ENCODE data around the gene FANCC.

FANCC gene

GRCh38 chr9:95124582-95125367 lies 192.7 kb downstream of the FANCC start:
- DNase-seq (ENCODE audit: low read depth) = no peak

- no peak for DNase-seq (ENCODE audit: low read depth)
These were observed 196.6 kb downstream of the FANCC start for GRCh38 chr9:95120781-95121370.

GRCh38 chr9:95118596-95118995 lies 198.9 kb downstream of the FANCC start:
- DNase-seq (ENCODE audit: low read depth) = no peak

- no peak for DNase-seq (ENCODE audit: low read depth)
These were observed 200.7 kb downstream of the FANCC start for GRCh38 chr9:95116808-95117204.

GRCh38 chr9:95116002-95116807 lies 201.3 kb downstream of the FANCC start:
- no peak for DNase-seq (ENCODE audit: low read depth)

- no peak for DNase-seq (ENCODE audit: low read depth)
These were observed 202.4 kb downstream of the FANCC start for GRCh38 chr9:95115104-95115503.

- no peak for DNase-seq (ENCODE audit: low read depth)
These were observed 204.9 kb downstream of the FANCC start for GRCh38 chr9:95112436-95113280.

- DNase-seq (ENCODE audit: low read depth) = no peak
These were observed 205.8 kb downstream of the FANCC start for GRCh38 chr9:95111716-95112115.

GRCh38 chr9:95110921-95111525 lies 206.5 kb downstream of the FANCC start:
- no peak for DNase-seq (ENCODE audit: low read depth)

- no peak for DNase-seq (ENCODE audit: low read depth)
These were observed 208.1 kb downstream of the FANCC start for GRCh38 chr9:95109456-95109855.

GRCh38 chr9:95108777-95109176 lies 208.7 kb downstream of the FANCC start:
- DNase-seq (ENCODE audit: low read depth) = no peak

- DNase-seq (ENCODE audit: low read depth) = no peak
These were observed 209.5 kb downstream of the FANCC start for GRCh38 chr9:95107976-95108375.

GRCh38 chr9:95107001-95107749 lies 210.3 kb downstream of the FANCC start:
- no peak for DNase-seq (ENCODE audit: low read depth)

- no peak for DNase-seq (ENCODE audit: low read depth)
These were observed 211.8 kb downstream of the FANCC start for GRCh38 chr9:95105519-95106287.

- no peak for DNase-seq (ENCODE audit: low read depth)
These were observed 212.5 kb downstream of the FANCC start for GRCh38 chr9:95104980-95105379.

GRCh38 chr9:95104581-95104960 lies 212.9 kb downstream of the FANCC start:
- no peak for DNase-seq (ENCODE audit: low read depth)

- no peak for DNase-seq (ENCODE audit: low read depth)
These were observed 213.5 kb downstream of the FANCC start for GRCh38 chr9:95103871-95104580.

GRCh38 chr9:95103281-95103771 lies 214.2 kb downstream of the FANCC start:
- no peak for DNase-seq (ENCODE audit: low read depth)

- no peak for DNase-seq (ENCODE audit: low read depth)
These were observed 214.9 kb downstream of the FANCC start for GRCh38 chr9:95102572-95102971.

Measured in HS-27A (cell line).